Measurements from ENCODE around the gene FLII.

The FLII gene

GRCh38 chr17:18261659-18262058 lies 3.1 kb upstream of the FLII start:
- peak overlapping the region; percentile 87 for H3K4me3 ChIP-seq (ENCODE audit: low read depth, low read length)
- no peak for DNase-seq (ENCODE audit: low read depth)

GRCh38 chr17:18261146-18261515 lies 2.6 kb upstream of the FLII start:
- DNase-seq (ENCODE audit: low read depth): no peak

GRCh38 chr17:18260332-18261145 lies 2.0 kb upstream of the FLII start, which contains the start of gene MIEF2:
MIEF2 (plus strand) TSS chr17:18260662; CDS start chr17:18262721, 2,059 bp downstream.
- peak within 1 kb of the TSS; percentile 87 for H3K4me3 ChIP-seq (ENCODE audit: low read depth, low read length)
- DNase-seq (ENCODE audit: low read depth): peak; percentile 75

More at GRCh38 chr17:18261146-18261515, 2.6 kb upstream of the FLII start:
- H3K4me3 ChIP-seq (ENCODE audit: low read depth, low read length): peak overlapping the region; percentile 87

GRCh38 chr17:18259621-18260331 lies 1.2 kb upstream of the FLII start:
- DNase-seq (ENCODE audit: low read depth): no peak
- peak overlapping the region; percentile 87 for H3K4me3 ChIP-seq (ENCODE audit: low read depth, low read length)

GRCh38 chr17:18257982-18258355 lies 569 bp downstream of the FLII start:
- DNase-seq (ENCODE audit: low read depth): no peak
- peak overlapping the region; percentile 93 for H3K4me3 ChIP-seq (ENCODE audit: low read depth, low read length)

- no peak for DNase-seq (ENCODE audit: low read depth)
- H3K4me3 ChIP-seq (ENCODE audit: low read depth, low read length): peak overlapping the region; percentile 93
Measured at GRCh38 chr17:18257268-18257981, 1.1 kb downstream of the FLII start.

- peak overlapping the region; percentile 93 for H3K4me3 ChIP-seq (ENCODE audit: low read depth, low read length)
- DNase-seq (ENCODE audit: low read depth): no peak
Measured at GRCh38 chr17:18256776-18257175, 1.8 kb downstream of the FLII start.

GRCh38 chr17:18256351-18256750 lies 2.2 kb downstream of the FLII start:
- H3K4me3 ChIP-seq (ENCODE audit: low read depth, low read length): no peak overlapping the region
- DNase-seq (ENCODE audit: low read depth): no peak

GRCh38 chr17:18254888-18255649 lies 3.5 kb downstream of the FLII start:
- DNase-seq (ENCODE audit: low read depth): no peak
- no peak overlapping the region for H3K4me3 ChIP-seq (ENCODE audit: low read depth, low read length)

- no peak for DNase-seq (ENCODE audit: low read depth)
- no peak overlapping the region for H3K4me3 ChIP-seq (ENCODE audit: low read depth, low read length)
Measured at GRCh38 chr17:18253947-18254821, 4.4 kb downstream of the FLII start.

GRCh38 chr17:18253187-18253884 lies 5.2 kb downstream of the FLII start:
- DNase-seq (ENCODE audit: low read depth): no peak
- H3K4me3 ChIP-seq (ENCODE audit: low read depth, low read length): no peak overlapping the region

GRCh38 chr17:18252160-18252559 lies 6.4 kb downstream of the FLII start:
- no peak for DNase-seq (ENCODE audit: low read depth)

GRCh38 chr17:18251204-18251603 lies 7.3 kb downstream of the FLII start:
- DNase-seq (ENCODE audit: low read depth): no peak
- no peak overlapping the region for H3K4me3 ChIP-seq (ENCODE audit: low read depth, low read length)

More at GRCh38 chr17:18252160-18252559, 6.4 kb downstream of the FLII start:
- H3K4me3 ChIP-seq (ENCODE audit: low read depth, low read length): no peak overlapping the region

- no peak overlapping the region for H3K4me3 ChIP-seq (ENCODE audit: low read depth, low read length)
- no peak for DNase-seq (ENCODE audit: low read depth)
Measured at GRCh38 chr17:18250708-18251107, 7.8 kb downstream of the FLII start.

GRCh38 chr17:18250259-18250658 lies 8.3 kb downstream of the FLII start:
- H3K4me3 ChIP-seq (ENCODE audit: low read depth, low read length): no peak overlapping the region
- DNase-seq (ENCODE audit: low read depth): no peak

- no peak overlapping the region for H3K4me3 ChIP-seq (ENCODE audit: low read depth, low read length)
- no peak for DNase-seq (ENCODE audit: low read depth)
Measured at GRCh38 chr17:18248811-18249210, 9.7 kb downstream of the FLII start.

- no peak for DNase-seq (ENCODE audit: low read depth)
Measured at GRCh38 chr17:18248300-18248731, 10.2 kb downstream of the FLII start.

GRCh38 chr17:18247613-18248001 lies 10.9 kb downstream of the FLII start:
- H3K4me3 ChIP-seq (ENCODE audit: low read depth, low read length): no peak overlapping the region
- no peak for DNase-seq (ENCODE audit: low read depth)

More at GRCh38 chr17:18248300-18248731, 10.2 kb downstream of the FLII start:
- H3K4me3 ChIP-seq (ENCODE audit: low read depth, low read length): no peak overlapping the region
